ENCODE measurements around the gene EML6. TPM values are rescaled to one million over a fixed set of nuclear protein-coding genes. Genes with fewer than 3 reads are reported as not detected.

Gene EML6
- total RNA-seq, 1 experiment from 2014 or later = 15.7 TPM

GRCh38 chr2:54891909-54892308 lies 168.4 kb downstream of the EML6 start:
- H3K27me3 ChIP-seq (ENCODE audit: low read length) = no peaks in the 10 kb centered on the region
- no peaks in the 10 kb centered on the region for H4K20me1 ChIP-seq (ENCODE audit: low read length)
- ChIA-PET POLR2A (ENCODE audit: unreplicated experiment) (no interaction called here), CTCF (no interaction called here)
- H3K79me2 ChIP-seq (ENCODE audit: low read length) = no peaks in the 10 kb centered on the region
- no peaks in the 10 kb centered on the region for H3K9me2 ChIP-seq (replicated peaks; ENCODE audit: low read length)
- H3K36me3 ChIP-seq (ENCODE audit: low read depth, low read length) = no peaks in the 10 kb centered on the region
- intact Hi-C loops (cut with micrococcal nuclease) = no loop called here
- no peaks in the 10 kb centered on the region for H3K4me1 ChIP-seq (ENCODE audit: insufficient read depth, low read length)
- TF ChIP-seq EZH2phosphoT487 (IDR thresholded peaks at IDR 0.05; ENCODE audit: borderline replicate concordance, low read length) = no peak
- TF ChIP-seq CTCF (conservative IDR thresholded peaks at IDR 0.05; ENCODE audit: low read depth, low read length) = no peak
- no peak for TF ChIP-seq EZH2 (IDR thresholded peaks at IDR 0.05; ENCODE audit: low read length, unreplicated experiment)
- no peak overlapping the region for H3K4me2 ChIP-seq (ENCODE audit: low read length)
- no peaks in the 10 kb centered on the region for H3K9me3 ChIP-seq (ENCODE audit: low read length)
- ATAC-seq (no peak), DNase-seq (no peak)
- no peak overlapping the region for H3K4me3 ChIP-seq (ENCODE audit: low read length)
- no peak overlapping the region for H2AFZ ChIP-seq (ENCODE audit: low read length)
- H3K9ac ChIP-seq (ENCODE audit: low read length) = no peak overlapping the region
- H3F3A ChIP-seq (ENCODE audit: low read length, unreplicated experiment) = no peaks in the 10 kb centered on the region
- no peak overlapping the region for H3K27ac ChIP-seq (ENCODE audit: low read length)
- no TSS peak for BruUV-seq (replicated peaks)

- Histone ChIP-seq H3K27me3 (ENCODE audit: low read length) (no peaks in the 10 kb centered on the region), H3K9me3 (ENCODE audit: low read length) (no peaks in the 10 kb centered on the region), H3K79me2 (ENCODE audit: low read length) (no peaks in the 10 kb centered on the region), H3K4me3 (ENCODE audit: low read length) (no peak overlapping the region), H3F3A (ENCODE audit: low read length, unreplicated experiment) (no peaks in the 10 kb centered on the region), H3K4me2 (ENCODE audit: low read length) (no peak overlapping the region), H4K20me1 (ENCODE audit: low read length) (no peaks in the 10 kb centered on the region), H3K9me2 (replicated peaks; ENCODE audit: low read length) (no peaks in the 10 kb centered on the region), H3K9ac (ENCODE audit: low read length) (no peak overlapping the region), H3K36me3 (ENCODE audit: low read depth, low read length) (no peaks in the 10 kb centered on the region), H3K4me1 (ENCODE audit: insufficient read depth, low read length) (peaks cover 10% of the 10 kb centered on the region), H2AFZ (ENCODE audit: low read length) (no peak overlapping the region), H3K27ac (ENCODE audit: low read length) (no peak overlapping the region)
- intact Hi-C loops (cut with micrococcal nuclease) = no loop called here
- POLR2A ChIA-PET (ENCODE audit: unreplicated experiment) = no interaction called here
- DNase-seq (no peak), ATAC-seq (no peak)
- no peak for TF ChIP-seq CTCF (conservative IDR thresholded peaks at IDR 0.05; ENCODE audit: low read depth, low read length)
- TF ChIP-seq EZH2phosphoT487 (IDR thresholded peaks at IDR 0.05; ENCODE audit: borderline replicate concordance, low read length) = no peak
- TF ChIP-seq EZH2 (IDR thresholded peaks at IDR 0.05; ENCODE audit: low read length, unreplicated experiment) = no peak
- BruUV-seq (replicated peaks) = no TSS peak
- CTCF ChIA-PET = no interaction called here
Measured at GRCh38 chr2:54894467-54894866, 171.0 kb downstream of the EML6 start.

- intact Hi-C loops (cut with micrococcal nuclease) = no loop called here
- ChIA-PET POLR2A (ENCODE audit: unreplicated experiment) (no interaction called here), CTCF (no interaction called here)
- no peaks in the 10 kb centered on the region for H3K9me3 ChIP-seq (ENCODE audit: low read length)
- DNase-seq = no peak
- no peaks in the 10 kb centered on the region for H3F3A ChIP-seq (ENCODE audit: low read length, unreplicated experiment)
- no TSS peak for BruUV-seq (replicated peaks)
- no peaks in the 10 kb centered on the region for H3K79me2 ChIP-seq (ENCODE audit: low read length)
- H3K4me2 ChIP-seq (ENCODE audit: low read length) = no peak overlapping the region
- H2AFZ ChIP-seq (ENCODE audit: low read length) = no peak overlapping the region
- H3K27me3 ChIP-seq (ENCODE audit: low read length) = no peaks in the 10 kb centered on the region
- H4K20me1 ChIP-seq (ENCODE audit: low read length) = no peaks in the 10 kb centered on the region
- H3K4me3 ChIP-seq (ENCODE audit: low read length) = no peak overlapping the region
- H3K4me1 ChIP-seq (ENCODE audit: insufficient read depth, low read length) = peaks cover 19% of the 10 kb centered on the region
- TF ChIP-seq EZH2phosphoT487 (IDR thresholded peaks at IDR 0.05; ENCODE audit: borderline replicate concordance, low read length) (no peak), CTCF (conservative IDR thresholded peaks at IDR 0.05; ENCODE audit: low read depth, low read length) (no peak), EZH2 (IDR thresholded peaks at IDR 0.05; ENCODE audit: low read length, unreplicated experiment) (no peak)
- H3K9ac ChIP-seq (ENCODE audit: low read length) = no peak overlapping the region
- H3K36me3 ChIP-seq (ENCODE audit: low read depth, low read length) = no peaks in the 10 kb centered on the region
- no peak for ATAC-seq
- no peak overlapping the region for H3K27ac ChIP-seq (ENCODE audit: low read length)
- H3K9me2 ChIP-seq (replicated peaks; ENCODE audit: low read length) = no peaks in the 10 kb centered on the region
Measured at GRCh38 chr2:54895730-54896129, 172.3 kb downstream of the EML6 start.
